ENCODE measurements around the gene MAST2.

Gene MAST2

GRCh38 chr1:46076343-46076742 is 272.9 kb downstream of the MAST2 start:
- DNase-seq: no peak

GRCh38 chr1:46077644-46078043 is 274.2 kb downstream of the MAST2 start:
- peak; percentile 43 for DNase-seq

GRCh38 chr1:46080257-46080656 is 276.8 kb downstream of the MAST2 start:
- no peak for DNase-seq

GRCh38 chr1:46081206-46081605 is 277.8 kb downstream of the MAST2 start:
- no peak for DNase-seq

- DNase-seq: no peak
These were observed 278.2 kb downstream of the MAST2 start for GRCh38 chr1:46081619-46082018.

- no peak for DNase-seq
These were observed 280.2 kb downstream of the MAST2 start for GRCh38 chr1:46083579-46083978.

- DNase-seq: no peak
These were observed 281.4 kb downstream of the MAST2 start for GRCh38 chr1:46084553-46085451.

Data from DMS79 treated with DMSO at 0.1 percent for 48 hours (cell line).